GM06990 (cell line): Measurements from ENCODE around the gene ZNF609.

ENCODE experiments used
- DNase-seq: peaks from one replicate; pipeline ENCODE4 v3.0.0-alpha.2; 2011; ENCODE audit not compliant: insufficient read length; ENCODE audit errors: extremely low read depth
- H3K27me3 ChIP-seq: replicated peaks from 2 replicates; pipeline ENCODE4 v1.6.0; 2011; ENCODE audit warnings: low read length; ENCODE audit not compliant: control insufficient read depth, insufficient read depth
- H3K36me3 ChIP-seq: 2 replicates; pipeline ENCODE4 v1.5.1; 2011; ENCODE audit warnings: low read length; ENCODE audit not compliant: control insufficient read depth, insufficient read depth
- H3K4me3 ChIP-seq: replicated peaks from 2 replicates; pipeline ENCODE4 v1.5.1; 2011; ENCODE audit warnings: low read depth, mild to moderate bottlenecking, control low read depth, low read length
- TF ChIP-seq, protein P1 (sequence below): IDR thresholded peaks from 2 replicates; pipeline ENCODE4 v1.5.1; 2011; ENCODE audit warnings: low read length, control low read depth, mild to moderate bottlenecking, inconsistent platforms; ENCODE audit not compliant: insufficient read depth, poor library complexity, severe bottlenecking

Gene ZNF609

DNA sequence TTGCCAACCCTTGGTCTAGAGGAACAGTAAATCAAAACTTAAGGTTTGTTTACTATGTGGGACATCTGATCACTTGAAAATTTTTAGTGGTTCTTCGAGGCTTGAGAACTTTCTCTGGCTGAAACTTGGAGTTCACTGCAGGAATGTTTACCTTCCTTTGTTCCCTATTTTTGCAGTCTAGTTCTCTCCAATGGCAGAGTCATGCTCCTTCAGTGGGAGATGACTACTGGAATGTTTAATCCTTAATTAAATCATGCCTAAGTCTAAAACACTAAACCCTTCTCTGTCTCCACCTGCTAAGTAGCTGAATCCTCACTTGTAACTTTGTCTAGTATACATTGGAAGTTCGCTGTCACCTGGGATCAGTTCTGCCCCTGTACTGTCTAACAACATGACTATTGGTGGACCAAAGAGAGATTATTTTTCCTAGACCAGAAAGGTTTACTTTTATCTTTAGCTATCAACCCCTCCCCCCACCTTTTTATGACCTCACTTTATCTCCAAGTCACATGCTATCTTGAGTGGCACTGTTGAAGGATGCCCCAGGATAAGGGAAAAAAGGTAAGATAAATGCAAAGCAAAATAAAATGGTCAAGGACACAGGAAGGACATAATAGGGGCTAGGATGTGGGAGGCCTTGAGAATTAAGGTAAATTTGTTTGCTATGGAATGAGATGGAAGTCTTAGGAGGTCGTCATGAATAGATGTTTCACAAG is 1.2 kb upstream of the ZNF609 start:
- no peak for DNase-seq
- 0 out of 2 replicates have a peak overlapping the region, but pooled peaks have one; percentile 64 for H3K4me3 ChIP-seq

DNA sequence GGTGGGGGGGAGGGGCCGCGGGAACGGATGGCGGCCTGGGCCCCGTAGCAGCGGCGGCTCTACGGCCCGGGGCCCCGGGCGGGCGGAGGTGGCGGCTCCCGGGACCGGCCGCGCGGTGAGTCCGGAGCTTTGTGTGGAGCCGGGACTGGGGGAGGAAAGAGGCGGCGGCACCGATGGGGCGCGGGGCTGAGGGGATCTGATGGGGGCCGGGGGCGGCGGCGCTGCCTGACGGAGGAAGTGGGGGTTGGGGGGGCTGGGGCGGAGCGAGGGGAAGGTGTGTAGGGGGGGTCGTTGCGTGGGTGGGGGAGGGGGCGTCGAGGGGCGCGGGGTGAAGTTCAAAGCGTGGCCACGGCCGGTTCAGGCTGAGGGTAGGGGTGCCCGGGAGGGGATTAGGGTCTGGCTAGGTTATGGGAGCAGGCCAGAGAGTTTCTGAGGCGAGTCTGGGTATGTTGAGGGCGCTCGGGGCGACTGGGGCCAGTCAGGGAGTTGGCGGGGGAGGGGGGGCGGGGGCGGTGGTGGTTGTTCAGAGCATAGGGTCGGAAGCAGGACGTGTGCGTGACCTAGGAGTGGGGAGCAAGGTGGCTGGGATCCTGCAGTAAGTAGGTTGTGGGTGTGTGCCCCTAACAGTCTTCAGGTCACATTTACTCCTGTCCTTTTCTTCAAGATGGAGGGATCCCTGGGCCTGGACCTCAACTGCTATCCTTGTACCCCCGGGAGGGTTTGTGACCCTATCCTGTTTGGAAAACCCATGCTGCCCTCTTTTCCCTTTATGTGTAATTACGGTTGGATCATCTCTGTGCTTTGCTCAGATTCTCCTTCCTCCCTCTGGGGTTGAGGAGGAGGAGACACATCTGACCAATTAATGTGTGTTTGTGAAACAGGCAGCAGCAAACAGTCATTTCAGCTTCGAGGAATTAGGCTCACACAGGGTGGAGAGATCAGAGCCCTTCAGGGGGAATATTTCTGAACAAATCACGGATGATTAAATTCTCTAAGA is 644 bp downstream of the ZNF609 start:
- Histone ChIP-seq H3K4me3 (peak overlapping the region; percentile 64), H3K36me3 (no peaks in the 10 kb centered on the region), H3K27me3 (no peaks in the 10 kb centered on the region)
- TF ChIP-seq, protein P1, sequence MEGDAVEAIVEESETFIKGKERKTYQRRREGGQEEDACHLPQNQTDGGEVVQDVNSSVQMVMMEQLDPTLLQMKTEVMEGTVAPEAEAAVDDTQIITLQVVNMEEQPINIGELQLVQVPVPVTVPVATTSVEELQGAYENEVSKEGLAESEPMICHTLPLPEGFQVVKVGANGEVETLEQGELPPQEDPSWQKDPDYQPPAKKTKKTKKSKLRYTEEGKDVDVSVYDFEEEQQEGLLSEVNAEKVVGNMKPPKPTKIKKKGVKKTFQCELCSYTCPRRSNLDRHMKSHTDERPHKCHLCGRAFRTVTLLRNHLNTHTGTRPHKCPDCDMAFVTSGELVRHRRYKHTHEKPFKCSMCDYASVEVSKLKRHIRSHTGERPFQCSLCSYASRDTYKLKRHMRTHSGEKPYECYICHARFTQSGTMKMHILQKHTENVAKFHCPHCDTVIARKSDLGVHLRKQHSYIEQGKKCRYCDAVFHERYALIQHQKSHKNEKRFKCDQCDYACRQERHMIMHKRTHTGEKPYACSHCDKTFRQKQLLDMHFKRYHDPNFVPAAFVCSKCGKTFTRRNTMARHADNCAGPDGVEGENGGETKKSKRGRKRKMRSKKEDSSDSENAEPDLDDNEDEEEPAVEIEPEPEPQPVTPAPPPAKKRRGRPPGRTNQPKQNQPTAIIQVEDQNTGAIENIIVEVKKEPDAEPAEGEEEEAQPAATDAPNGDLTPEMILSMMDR, result no peak
- peak; percentile 29 for DNase-seq

More for the DNA sequence above, 1.2 kb upstream of the ZNF609 start:
- TF ChIP-seq, protein P1, result no peak
- H3K36me3 ChIP-seq, result no peaks in the 10 kb centered on the region
- no peaks in the 10 kb centered on the region for H3K27me3 ChIP-seq

DNA sequence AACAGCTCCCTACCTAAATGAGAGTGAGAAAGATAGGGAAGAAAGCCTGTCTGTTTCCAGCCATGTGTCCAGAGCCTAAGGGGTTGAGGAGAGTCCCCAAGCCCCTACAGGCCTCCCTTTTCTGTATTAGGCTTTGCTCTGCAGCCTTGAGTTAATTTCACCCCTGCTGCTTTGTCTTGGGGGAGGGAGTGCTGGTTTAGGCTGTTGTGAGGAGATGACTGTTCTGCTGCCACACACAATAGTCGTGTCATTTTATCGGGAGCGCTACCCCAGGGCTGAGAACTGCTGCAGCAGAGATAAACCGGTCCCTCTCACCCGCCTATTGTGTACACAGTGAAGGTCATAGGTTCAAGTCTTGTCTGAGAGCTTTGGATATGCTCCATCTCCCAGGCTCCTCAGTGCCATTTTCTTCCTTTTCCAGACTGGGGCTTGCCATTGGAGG is 1.4 kb downstream of the ZNF609 start:
- H3K4me3 ChIP-seq, result peak overlapping the region; percentile 64
- H3K27me3 ChIP-seq, result no peaks in the 10 kb centered on the region
- peak; percentile 18 for DNase-seq
- TF ChIP-seq, protein P1, result no peak
- no peaks in the 10 kb centered on the region for H3K36me3 ChIP-seq

DNA sequence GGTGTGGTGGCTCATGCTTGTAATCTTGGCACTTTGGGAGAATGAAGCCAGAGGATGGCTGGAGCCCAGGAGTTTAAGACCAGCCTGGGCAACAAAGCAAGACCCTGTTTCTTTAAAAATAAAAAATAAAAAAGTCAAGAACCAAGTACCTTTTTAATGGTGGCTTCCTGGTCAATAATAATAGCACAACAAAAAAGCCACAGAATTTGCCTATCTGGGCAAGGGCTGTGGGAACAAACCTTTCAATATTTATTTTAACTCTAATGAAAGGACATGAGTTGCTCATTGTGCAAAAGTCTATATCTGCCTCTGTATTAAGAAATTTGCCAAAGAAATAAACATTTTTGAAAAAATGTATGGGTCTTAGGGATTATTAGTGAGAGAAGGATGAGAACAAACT is 2.1 kb downstream of the ZNF609 start:
- TF ChIP-seq, protein P1, result no peak
- H3K36me3 ChIP-seq, result no peaks in the 10 kb centered on the region
- no peak overlapping the region; the same call in 1 of the 2 replicates for H3K4me3 ChIP-seq
- DNase-seq, result no peak
- H3K27me3 ChIP-seq, result no peaks in the 10 kb centered on the region

DNA sequence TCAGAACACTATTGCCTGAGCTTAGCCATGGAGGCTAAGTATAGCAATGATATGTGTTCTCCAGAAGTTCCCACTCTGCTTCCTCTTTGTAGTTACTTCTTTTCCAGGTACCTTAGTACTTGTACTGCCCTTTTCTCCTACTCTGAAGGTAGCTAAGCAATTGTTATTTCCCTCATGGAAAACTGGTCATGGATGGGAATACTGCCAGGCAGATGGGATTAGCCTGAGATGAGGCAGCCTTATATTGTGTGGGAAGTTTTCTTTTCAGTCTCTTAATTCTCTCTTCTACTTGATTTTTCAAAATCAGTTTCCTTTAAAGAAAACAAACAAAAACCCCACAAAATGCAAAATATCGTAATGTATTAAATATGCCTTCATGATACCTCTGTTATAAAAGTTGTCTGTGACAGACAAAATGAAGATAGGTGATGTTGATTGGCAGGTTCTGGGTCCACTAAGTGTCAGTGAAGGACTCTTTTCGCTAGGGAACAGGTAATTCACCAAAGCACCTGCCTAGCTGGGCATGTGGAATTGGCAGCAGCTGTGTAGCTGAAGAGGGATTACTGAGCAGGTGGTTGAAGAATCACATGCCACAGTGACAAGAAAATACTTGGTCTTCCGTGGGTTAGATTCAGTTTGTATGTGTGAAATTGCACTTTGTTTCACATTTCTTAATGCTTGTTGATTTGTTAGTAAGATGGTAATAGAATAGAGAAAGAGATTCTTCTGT is 4.1 kb downstream of the ZNF609 start:
- H3K4me3 ChIP-seq, result no peak overlapping the region
- no peak for DNase-seq
- TF ChIP-seq, protein P1, result no peak

More for the DNA sequence above, 4.1 kb downstream of the ZNF609 start:
- Histone ChIP-seq H3K36me3 (no peaks in the 10 kb centered on the region; the same call in 1 of the 2 replicates), H3K27me3 (no peaks in the 10 kb centered on the region)
